GM21723 (cell line): ENCODE data around the gene TSPOAP1.

Experiments
- ATAC-seq: cut with Tn5 transposase; IDR thresholded peaks from one replicate; pipeline ENCODE4 v1.9.1; 2021; ENCODE audit warnings: mild to moderate bottlenecking, moderate library complexity; ENCODE audit not compliant: unreplicated experiment

Gene TSPOAP1

DNA sequence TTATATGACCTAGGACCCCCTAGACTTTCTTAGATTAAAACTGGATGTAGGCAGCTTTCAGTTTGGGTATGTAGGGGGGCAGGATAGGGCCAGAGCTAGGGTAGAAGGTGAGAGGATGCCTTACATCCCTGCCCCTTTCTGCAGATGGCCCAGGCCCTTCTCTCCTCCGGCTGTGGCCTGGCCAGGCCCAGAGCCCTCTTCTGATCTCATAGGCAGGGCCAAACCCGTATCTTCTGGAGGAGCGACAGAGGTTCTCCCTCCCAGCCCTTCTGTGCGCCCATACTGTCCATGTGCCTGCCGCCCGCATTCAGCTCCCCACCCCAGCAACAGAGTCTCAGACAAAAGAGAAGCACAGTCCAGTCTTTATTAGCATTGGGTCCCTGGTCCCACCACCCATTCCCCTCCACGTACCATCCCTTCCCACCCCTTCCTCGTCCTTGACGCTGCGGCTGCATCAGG, 2.0 kb upstream of the TSPOAP1 start:
- ATAC-seq, result no peak

DNA sequence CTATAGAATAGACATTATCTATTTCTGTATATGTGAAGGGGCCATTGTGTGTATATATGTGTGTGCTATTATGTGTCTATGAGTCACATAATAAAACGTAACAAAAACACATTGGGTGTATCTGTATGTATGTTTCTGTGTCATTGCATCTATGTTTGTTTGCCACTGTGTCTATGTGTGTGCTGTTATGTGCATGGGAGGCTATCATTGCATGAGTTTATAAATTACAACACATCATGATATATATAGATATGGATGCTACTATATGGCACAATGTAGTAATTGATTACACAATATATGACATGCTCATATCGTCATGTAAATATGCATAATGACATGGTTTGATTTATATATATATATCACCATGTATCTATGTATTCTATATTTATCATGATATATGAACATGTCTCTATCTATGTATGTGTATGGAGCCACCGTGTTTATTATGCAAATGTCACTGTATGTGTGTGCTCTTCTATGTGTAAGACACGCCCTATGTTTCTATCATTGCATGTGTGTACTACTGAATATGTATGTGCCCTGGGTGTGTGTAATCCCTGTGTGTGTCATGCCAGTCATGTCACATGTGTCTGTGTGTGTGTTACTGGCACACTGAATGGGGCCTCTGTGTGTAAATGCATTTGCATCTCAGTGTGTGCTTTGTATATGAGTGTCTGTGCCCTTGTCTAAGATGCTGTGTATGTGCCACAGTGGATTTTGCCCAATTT, 1.4 kb upstream of the TSPOAP1 start:
- ATAC-seq, result peak; percentile 3

DNA sequence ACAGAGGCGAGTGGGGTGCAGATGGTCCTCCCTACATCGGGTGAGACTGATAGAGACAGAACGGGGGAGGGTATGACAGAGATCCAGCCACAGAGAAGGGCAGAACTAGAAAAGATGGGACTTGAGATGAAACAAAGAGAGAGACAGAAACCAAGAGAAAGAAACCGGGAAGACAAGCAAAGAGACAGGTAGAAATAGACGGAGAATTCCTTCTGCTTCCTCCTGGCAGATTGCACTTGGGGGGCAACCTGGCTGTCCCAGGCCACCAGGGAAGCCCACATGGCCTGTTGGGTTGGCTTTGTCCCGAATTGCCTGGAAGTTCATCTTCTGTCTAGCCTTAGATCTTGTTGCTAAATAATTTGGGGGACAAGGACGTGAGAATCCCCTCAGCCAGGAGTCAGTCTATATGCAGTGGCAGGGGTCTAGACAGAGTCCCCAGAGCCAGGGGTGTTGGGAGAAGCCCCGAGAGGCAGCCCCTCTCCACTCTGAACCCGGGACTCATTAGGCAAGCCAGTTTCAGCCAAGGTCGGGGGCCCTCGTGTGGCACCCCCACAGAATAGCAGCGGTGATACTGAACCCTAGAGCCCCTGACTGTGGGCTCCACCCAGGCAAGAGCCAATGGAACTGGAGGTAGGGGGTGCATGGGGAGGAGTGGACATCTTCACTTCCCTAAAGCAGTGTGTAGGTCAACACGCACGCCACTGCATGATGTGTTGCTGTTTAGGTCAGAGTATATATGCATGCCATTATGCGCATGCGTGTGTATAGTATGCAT, 627 bp upstream of the TSPOAP1 start:
- ATAC-seq, result peak; percentile 45

DNA sequence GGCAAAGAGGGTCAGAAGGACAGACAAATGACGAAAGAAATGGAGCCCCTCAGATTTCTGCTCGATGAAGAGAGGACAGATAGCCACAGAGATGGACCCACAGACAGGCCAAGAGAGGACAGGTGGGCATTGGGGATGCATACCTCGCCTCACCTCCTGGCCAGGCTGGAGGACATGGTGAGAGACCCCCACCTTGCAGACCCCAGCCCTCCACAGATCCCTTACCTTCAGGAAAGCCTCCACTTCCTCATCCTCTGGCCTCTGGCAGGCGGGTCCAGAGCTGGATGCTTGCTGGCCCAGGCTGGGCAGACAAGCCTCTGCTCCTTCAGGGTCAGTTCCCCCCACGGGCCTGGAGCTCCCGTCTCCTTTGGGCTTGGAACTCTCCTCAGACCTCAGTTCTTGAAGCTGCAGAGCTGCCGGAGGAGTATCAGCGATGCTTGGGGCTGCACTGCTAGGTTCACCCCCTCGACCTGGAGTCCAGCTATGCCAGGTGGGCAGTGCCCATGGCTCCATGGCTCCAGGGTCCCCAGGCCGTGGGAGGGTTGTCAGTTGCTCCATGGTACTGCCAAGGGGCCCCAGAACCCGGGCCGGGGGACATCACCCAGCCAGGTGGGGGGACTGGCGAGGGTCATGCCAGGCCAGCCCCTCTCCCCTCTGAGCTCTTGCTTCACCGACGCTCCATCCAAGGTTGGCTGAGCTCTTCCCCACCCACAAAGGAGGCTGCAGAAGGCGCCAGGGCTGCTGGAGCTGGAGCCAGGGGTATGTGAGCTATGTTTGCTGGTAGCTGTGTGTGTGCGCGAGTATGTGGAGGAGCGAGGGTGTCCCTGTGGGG, 1.0 kb downstream of the TSPOAP1 start:
- no peak for ATAC-seq

DNA sequence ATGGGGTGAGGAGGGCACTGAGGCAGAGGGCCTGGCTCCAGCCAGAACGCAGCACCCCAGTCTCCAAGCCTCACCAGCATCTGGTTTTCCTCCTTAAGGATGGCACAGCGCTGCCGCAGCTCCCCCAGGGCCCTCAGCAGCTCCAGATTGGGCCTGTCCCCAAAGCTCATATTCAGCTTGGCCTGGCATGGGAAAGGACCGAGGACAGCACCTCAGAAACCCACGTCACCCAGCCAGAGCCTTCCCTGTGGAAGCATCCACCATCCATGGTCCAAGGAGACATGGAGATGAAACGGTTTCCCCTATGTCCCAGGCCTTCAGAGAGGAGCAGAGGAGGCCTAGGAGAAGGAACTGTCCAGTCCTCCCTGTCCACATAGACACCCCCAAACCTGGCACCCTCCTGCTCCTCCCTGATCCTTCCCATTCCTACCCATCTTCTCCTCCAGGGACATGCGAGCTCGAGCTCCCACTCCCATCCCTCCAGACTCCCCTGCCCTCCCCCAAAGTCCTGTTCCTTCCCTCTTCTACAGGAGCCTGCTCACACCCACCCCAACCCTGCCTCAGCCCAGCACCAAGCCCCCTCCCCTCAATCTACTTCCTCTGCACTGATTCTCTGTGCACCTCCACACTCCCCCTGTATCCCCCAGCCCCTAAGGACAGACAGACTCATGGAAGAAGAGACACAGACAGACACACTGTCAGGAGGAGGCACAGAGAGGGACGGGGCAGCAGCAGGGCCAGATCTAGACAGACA, 1.8 kb downstream of the TSPOAP1 start:
- no peak for ATAC-seq

DNA sequence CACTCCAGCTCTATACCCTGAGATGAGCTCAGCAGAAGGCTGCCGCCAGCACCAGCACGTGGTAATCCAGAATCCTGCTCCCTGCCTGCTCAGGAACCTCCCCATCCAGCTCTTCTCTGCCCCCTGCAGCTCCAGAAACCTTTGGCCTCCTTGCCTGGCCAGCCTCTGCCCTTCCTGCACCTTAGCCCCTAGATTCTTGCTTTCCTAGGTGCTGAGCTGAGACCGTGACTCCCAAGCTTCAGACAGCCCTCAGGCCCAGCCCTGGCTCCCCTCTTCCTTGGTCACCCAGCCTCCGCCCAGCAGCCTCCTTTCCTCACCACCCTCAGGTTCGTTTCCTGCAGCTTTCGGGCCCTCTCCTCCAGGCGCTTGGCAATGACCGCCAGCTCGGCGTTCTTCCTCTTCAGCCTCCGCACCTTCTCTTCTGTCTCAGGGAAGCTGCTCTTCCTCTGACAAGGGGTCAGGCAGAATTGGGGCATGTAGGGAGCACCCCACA, 2.6 kb downstream of the TSPOAP1 start:
- ATAC-seq, result no peak

DNA sequence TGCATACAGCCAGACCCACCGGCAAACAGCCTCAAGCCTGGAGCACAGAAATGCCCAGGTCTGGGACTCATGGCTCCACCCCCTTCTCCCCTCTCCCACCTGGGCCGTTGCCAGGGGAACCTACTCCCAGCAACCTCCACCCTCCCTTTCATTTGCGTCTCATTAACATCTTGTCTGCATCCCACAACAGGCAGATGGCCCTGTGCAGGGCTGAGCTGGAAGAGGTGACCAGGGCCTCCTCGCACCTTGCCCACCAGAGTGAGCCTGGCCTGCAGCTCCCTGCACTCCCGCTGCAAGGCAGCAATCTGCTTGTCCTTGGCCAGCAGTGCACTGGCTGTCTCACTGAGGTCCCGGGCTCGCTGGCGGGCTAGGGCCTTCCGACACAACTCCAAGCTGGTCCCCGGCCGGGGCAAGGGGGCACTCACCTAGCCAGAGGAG, 3.3 kb downstream of the TSPOAP1 start:
- no peak for ATAC-seq

DNA sequence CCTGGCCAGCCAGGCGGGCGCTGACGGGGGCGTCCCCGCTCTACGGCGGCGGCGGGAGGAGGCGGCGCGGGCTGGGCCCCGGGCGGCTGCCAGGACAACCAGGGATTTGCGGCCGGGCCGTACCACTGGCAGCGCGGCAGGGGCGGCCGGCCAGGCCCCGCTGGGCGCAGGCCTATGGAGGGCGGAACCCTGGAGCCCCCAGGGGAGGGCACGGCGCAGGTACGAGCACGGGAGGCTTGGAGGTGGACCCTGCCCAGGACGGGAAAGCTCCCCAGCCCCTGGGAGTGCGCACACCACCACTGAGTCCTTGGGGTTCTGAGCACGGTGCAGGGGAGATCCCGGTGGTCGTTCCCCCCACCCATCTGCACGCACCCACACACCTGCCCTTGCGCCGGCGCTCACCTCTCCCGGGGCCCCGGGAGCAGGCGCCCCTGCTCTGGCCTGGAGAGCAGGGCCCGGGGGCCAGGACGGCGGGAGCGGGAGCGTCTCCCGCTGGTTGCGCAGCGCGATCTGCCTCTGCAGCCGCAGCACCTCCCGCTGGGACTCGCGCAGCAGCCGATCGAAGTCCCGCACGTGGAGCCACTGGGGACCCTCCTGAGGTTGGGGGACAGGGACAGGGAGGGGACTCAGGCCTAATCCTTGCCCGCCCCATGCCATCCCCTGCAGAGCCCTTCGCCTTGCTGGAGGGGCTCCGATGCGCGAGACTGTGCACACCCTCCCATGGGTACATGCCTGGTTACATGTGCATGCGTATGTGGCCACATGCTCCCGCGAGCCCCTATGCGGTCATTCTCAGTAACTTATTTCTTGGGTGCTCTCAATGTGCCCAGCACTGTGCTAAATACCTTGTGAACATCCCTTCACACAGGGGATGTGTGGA, 3.9 kb downstream of the TSPOAP1 start:
- no peak for ATAC-seq

DNA sequence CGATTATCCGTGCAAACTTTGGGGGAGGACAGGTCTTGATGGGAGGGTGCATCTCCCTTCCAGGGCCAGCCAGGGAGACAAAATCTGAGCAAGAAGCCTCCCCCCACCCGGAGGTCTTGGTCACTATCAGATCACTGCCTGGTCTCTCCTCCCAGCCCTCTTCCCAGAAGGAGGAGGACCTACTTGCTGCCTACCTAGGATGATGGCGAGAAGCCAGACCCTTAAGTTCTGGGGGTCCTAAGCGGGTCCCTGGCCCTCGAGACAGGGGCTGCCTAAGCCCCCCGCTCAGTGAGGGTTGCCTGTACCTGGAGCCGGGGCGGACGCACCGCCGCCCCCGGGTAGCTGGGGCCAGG, 4.6 kb downstream of the TSPOAP1 start:
- no peak for ATAC-seq

DNA sequence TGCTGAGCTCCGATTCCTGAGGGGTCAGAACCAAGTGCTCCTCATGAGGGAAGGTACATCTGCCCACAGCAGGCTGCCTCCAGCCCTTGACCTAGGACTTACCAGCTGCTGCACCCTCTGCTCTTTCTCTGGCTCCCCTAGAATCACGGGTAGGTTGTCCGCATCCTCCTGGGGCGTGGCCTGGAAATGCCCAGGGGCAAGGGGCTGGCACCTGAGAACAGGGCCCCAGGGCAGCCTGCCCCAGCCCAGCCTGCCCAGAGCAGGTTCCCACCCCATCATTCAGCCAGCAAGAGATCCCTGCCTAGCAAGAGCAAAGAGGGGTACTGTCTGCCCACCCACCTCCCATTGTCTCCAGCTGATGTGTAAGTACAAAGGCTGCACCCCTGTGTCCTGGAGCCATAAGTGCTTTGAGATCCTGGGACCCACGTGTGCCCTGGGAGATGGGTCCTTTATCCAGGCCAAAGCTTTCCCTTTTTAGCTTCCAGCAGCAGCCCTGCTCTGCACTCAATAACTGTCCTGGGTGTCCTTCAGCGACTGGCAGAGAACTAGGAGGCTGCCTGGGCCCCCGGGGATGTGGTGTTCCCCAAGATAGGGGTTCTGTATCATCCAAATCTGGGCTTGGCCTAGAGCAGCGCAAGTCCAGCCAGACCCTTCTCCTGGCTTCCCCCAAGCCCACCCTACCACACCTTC, 5.1 kb downstream of the TSPOAP1 start:
- no peak for ATAC-seq

DNA sequence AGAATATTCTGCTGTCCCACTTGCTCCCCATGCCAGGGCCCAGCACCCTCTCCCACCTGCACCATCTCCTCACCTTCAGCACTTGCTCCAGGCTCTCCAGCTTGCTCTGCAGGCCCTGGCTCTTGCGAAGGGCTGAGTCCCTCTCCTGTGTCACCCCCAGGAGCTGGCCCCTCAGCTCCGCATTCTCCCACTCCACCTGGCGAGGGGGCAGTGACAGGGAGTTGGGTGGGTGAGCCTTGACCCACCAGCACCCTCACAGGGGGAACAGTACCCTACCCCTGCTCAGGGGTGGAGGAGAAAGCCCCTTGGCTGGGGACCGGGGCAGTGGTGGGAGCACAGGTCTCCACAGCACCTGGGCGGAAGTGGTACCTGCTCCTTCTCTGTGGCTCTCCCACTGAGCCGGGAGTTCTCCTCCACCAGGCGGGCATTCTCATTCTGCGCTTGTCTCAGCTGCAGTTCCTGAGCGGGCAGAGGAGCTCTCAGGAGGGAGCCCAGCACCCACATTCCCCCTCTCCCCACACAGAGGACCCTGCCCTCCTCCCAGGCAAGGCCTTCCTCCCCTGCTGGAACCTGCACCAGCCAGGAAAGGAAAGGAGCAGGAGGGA, 5.9 kb downstream of the TSPOAP1 start:
- no peak for ATAC-seq

DNA sequence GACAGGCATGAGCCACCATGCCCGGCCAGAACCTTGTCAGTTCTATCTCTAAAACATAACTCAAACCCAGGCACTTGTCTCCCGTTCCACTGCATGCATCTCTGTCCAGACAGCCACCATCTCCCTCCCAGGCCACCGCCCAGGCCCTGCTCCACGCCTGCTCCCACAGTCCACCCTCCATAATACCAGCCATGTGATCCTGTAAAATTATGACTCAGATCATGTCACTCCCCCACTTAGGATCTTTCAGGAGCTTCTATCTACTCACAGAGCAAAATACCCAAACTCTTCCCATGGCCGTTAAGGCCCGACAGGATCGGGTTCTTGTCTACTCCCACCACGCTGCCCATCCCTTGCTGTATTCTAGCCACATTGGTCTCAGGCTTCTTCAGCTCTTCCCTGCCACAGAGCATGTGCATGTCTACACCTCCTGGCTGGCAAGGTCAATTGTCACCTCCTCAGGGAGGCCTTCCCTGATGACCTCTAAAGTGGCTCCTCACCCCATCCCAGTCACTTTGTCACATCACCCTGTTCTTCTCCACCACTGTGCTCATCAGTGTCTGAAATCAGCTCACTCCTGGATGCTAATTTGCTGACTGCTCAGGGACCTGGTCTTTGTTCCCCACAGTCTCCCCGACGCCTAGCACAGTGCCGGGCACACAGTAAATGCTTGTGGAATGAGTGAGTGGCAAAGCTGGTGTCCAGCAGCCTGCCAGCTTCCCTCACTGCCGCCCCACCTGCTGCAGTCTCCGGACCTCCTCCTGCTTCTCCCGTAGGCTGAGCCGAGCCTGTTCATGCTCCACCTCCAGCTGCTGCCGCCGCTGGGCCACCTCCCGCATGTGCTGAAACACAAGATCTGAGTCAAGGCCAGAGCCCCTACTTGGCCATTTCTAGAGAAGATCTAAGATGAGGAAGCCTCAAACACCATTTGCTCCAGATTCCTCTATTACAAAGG, 6.7 kb downstream of the TSPOAP1 start:
- ATAC-seq, result no peak

DNA sequence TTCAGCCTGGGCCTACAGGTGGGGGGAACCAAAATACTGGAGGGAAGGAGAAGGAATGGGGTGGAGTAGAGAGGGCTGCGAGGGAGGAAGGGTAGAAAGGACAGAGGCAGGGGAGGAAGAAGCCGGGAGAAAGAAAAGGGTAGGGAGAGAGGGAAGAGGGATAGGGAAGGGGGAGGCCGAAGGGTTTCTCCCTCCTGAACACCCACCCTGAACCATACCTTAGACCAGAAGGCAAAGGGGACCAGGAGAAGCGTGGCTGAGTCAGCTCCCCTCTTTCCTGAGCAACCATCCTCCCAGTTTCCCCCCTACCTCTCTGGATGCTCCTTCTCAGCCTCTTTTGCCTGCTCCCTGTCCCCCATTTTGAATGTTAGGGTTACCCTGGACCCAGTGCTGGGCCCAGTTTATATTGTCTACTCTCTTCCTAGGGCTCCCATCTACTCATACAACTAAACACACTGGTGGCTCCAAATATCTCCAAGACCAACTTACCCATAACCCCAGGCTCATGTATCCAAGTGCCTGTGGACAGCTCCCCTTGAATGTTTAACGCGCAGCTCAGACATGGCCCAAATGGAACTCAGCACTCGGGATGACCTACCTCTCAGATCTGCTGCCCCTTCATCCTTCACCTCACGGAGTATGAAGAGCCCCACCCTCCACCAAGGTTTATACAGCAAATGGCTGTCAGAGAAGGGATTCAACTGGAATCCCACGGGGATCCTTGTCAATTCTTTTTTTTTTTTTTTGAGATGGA, 7.8 kb downstream of the TSPOAP1 start:
- ATAC-seq, result no peak

DNA sequence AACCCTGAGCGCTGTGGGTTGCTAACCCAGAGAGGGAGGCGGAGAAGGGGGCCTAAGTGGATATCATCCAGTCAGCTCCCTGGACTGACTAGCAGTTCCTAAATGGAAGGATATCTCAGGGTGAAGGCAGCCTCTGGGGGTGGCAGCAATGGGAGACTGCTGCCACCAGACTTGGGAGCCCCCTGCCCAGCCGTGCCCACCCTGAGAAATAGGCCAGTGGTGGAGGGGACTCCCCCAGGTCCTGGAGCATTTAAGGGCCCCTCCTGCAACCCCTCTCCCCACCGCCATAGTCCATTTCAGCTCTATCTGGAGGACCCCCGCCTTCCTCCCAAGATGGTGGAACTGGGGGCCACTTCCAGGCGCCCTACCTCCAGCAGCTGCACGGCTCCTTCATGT, 8.4 kb downstream of the TSPOAP1 start:
- no peak for ATAC-seq

DNA sequence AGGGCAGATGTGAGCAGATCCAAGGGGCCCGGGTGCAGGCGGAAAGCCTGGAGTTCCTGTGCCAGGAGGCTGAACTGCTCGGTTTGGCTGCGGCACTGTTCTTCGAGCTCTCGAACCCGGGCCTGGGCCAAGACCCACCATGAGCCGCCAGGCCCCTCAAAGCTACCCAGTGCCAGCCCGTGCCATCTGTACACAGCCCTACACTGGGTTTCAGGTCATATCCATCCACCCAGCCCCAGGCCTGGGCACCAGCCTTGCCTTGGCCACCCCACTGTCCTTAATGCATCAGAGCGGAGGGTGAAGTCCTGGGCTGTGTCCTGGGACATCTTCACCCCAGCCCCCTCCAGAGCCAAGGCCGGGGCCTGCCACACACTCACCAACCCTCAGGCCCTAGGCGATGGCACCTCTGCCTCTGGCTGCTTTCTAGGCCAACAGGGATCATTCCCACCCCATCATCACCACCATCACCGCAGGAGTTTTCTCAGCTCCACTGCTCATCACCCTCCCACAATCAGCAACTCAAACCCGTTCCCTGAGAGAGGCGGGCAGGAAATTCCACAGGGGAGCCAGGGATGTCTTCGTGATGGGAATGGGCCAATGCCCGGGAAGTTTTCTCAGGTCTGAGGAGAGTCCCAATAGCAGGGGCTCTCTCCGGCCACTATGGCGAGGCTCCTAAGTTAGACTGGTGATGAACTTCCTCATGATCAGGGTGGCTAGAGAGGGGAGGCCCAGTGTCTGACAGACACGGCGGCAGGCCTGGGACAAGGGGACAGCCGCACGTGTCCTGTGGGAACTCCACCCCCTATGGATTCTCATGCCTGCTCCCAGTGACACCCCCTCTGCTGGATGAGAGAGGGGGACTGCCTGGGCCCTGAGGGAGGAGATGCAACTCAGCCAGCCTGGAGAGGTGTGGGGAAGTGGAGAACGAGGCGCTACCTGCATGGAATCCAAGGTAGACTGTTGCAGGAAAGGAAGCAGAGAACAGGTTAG, 9.1 kb downstream of the TSPOAP1 start:
- ATAC-seq, result no peak
